HCT116 (cell line): ENCODE results near the gene RSPH4A. TPM values are rescaled to one million over a fixed set of nuclear protein-coding genes. Genes with fewer than 3 reads are reported as not detected.

Source experiments
- ATAC-seq: fragments of 200-7000 bp; cut with Tn5 transposase; 2 replicates; pipeline ENCODE4 v1.9.1; 2020; ENCODE audit warnings: mild to moderate bottlenecking, moderate library complexity
- BruUV-seq: library from RNA; stranded (reverse); fragments of 400-500 nt; replicated peaks from 2 replicates; lab custom pipeline; 2021; lab: Mats Ljungman, UMichigan
- CTCF ChIA-PET: fragments of 300-600 bp; sonication (Branson Sonifier 250); formaldehyde crosslinking; loops from one replicate; lab custom pipeline; 2021; ENCODE audit warnings: antibody characterized with exemption; lab: Charles Lee
- POLR2A ChIA-PET: fragments of 300-600, 350-600 bp; sonication (Branson Sonifier 250); formaldehyde crosslinking; loops from one replicate; lab custom pipeline; 2021; ENCODE audit warnings: antibody characterized with exemption; lab: Charles Lee
- RAD21 ChIA-PET, 2 experiments: fragments of 300-600 bp; sonication (Branson Sonifier 250); formaldehyde crosslinking; loops; one replicate each; lab custom pipeline; 2023; ENCODE audit warnings: low total read pairs in 2 of 2; ENCODE audit not compliant: uncharacterized antibody in 2 of 2, unreplicated experiment in 2 of 2, low non-redundant PET in 1 of 2; lab: Charles Lee
- DNase-seq: peaks from one replicate; pipeline ENCODE4 v3.0.0-alpha.2; 2010; ENCODE audit warnings: low read depth, low spot score
- H2AFZ ChIP-seq: fragments of 200-600 bp; shearing (Covaris generic), sonication (generic); 2 replicates; pipeline ENCODE4 v1.6.1; 2017; ENCODE audit warnings: low read depth, mixed run types, mixed read lengths, antibody characterized with exemption, low read length; ENCODE audit not compliant: poor library complexity, severe bottlenecking
- H3K27ac ChIP-seq: 2 replicates; pipeline ENCODE4 v1.5.1; 2012; ENCODE audit warnings: low read depth, low read length
- H3K27me3 ChIP-seq: fragments of 200-600 bp; sonication (generic); 2 replicates; pipeline ENCODE4 v1.6.1; 2016; ENCODE audit warnings: mixed run types, low read length, mixed read lengths; ENCODE audit not compliant: insufficient read depth
- H3K36me3 ChIP-seq, 2 experiments: fragments of 200-500 bp in 1 of 2; fragments of 200-600 bp in 1 of 2; sonication (Bioruptor generic) in 1 of 2; sonication (generic) in 1 of 2; 2 replicates each; pipeline versions ENCODE4 v1.5.1 to v1.6.1; 2014 to 2016; ENCODE audit warnings: low read length in 2 of 2, inconsistent platforms in 1 of 2, mixed read lengths in 1 of 2, mixed run types in 1 of 2; ENCODE audit not compliant: insufficient read depth in 2 of 2, control insufficient read depth in 1 of 2
- H3K4me1 ChIP-seq, 2 experiments: fragments of 200-600 bp in 1 of 2; sonication (generic) in 1 of 2; 2 replicates each; pipeline versions ENCODE4 v1.5.1 to v1.6.1; 2012 to 2017; ENCODE audit warnings: low read length in 2 of 2, inconsistent platforms in 1 of 2, mild to moderate bottlenecking in 1 of 2, mixed read lengths in 1 of 2, mixed run types in 1 of 2, moderate library complexity in 1 of 2; ENCODE audit not compliant: insufficient read depth in 2 of 2, control insufficient read depth in 1 of 2
- H3K4me2 ChIP-seq: fragments of 200-600 bp; sonication (generic); 2 replicates; pipeline ENCODE4 v1.6.1; 2017; ENCODE audit warnings: mixed run types, low read length, mixed read lengths
- H3K4me3 ChIP-seq, 2 experiments: fragments of 200-600 bp in 1 of 2; sonication (generic) in 1 of 2; replicated peaks in 1 of 2; 2 replicates each; pipeline ENCODE4 v1.5.1; 2011 to 2016; ENCODE audit warnings: low read length in 2 of 2, control low read depth in 1 of 2, low read depth in 1 of 2, mild to moderate bottlenecking in 1 of 2, mixed read lengths in 1 of 2, mixed run types in 1 of 2
- H3K79me2 ChIP-seq: fragments of 200-600 bp; sonication (generic); 2 replicates; pipeline ENCODE4 v1.6.1; 2017; ENCODE audit warnings: mild to moderate bottlenecking, mixed run types, low read length, moderate library complexity, mixed read lengths; ENCODE audit not compliant: insufficient read depth
- H3K9ac ChIP-seq: fragments of 200-600 bp; sonication (generic); 2 replicates; pipeline ENCODE4 v1.6.1; 2016; ENCODE audit warnings: low read length, mixed read lengths
- H3K9me2 ChIP-seq: fragments of 200-600 bp; sonication (generic), shearing (Covaris generic); 2 replicates; pipeline ENCODE4 v1.6.1; 2017; ENCODE audit warnings: mixed run types, mild to moderate bottlenecking, moderate library complexity; ENCODE audit not compliant: insufficient read depth
- H3K9me3 ChIP-seq, 2 experiments: fragments of 200-500 bp in 1 of 2; fragments of 200-600 bp in 1 of 2; sonication (Bioruptor generic) in 1 of 2; sonication (generic) in 1 of 2; 2 replicates each; pipeline ENCODE4 v1.6.1; 2014 to 2017; ENCODE audit warnings: low read length in 2 of 2, mixed read lengths in 2 of 2, inconsistent platforms in 1 of 2, low read depth in 1 of 2, mild to moderate bottlenecking in 1 of 2, mixed run types in 1 of 2, moderate library complexity in 1 of 2; ENCODE audit not compliant: control insufficient read depth in 1 of 2, insufficient read depth in 1 of 2
- H4K20me1 ChIP-seq: fragments of 200-600 bp; sonication (generic), shearing (Covaris generic); 2 replicates; pipeline ENCODE4 v1.6.1; 2017; ENCODE audit warnings: mixed run types, mild to moderate bottlenecking, moderate library complexity; ENCODE audit not compliant: insufficient read depth
- CBX3 ChIP-seq: IDR thresholded peaks from 2 replicates; pipeline ENCODE4 v1.6.1; 2012; ENCODE audit warnings: low read depth
- CEBPB ChIP-seq: IDR thresholded peaks from 2 replicates; pipeline ENCODE4 v1.6.1; 2012; ENCODE audit warnings: low read depth
- EGR1 ChIP-seq: IDR thresholded peaks from 2 replicates; pipeline ENCODE4 v1.6.1; 2012; ENCODE audit warnings: low read depth
- ELF1 ChIP-seq: IDR thresholded peaks from 2 replicates; pipeline ENCODE4 v1.6.1; 2012; ENCODE audit warnings: low read depth, borderline replicate concordance
- EZH2 ChIP-seq: fragments of 200-600 bp; sonication (generic); IDR thresholded peaks from 2 replicates; pipeline ENCODE4 v1.6.1; 2017; ENCODE audit warnings: antibody characterized with exemption, mixed run types
- EZH2phosphoT487 ChIP-seq: fragments of 200-600 bp; IDR thresholded peaks from 2 replicates; pipeline ENCODE4 v1.6.1; 2018; ENCODE audit warnings: antibody characterized with exemption, borderline replicate concordance
- MAX ChIP-seq: IDR thresholded peaks from 2 replicates; pipeline ENCODE4 v1.6.1; 2012
- POLR2A ChIP-seq: IDR thresholded peaks from 2 replicates; pipeline ENCODE4 v1.7.0; 2011; ENCODE audit warnings: borderline replicate concordance; ENCODE audit not compliant: insufficient read depth, insufficient read length; ENCODE audit errors: extremely low read depth
- POLR2AphosphoS5 ChIP-seq: IDR thresholded peaks from 2 replicates; pipeline ENCODE4 v1.6.1; 2011; ENCODE audit warnings: mild to moderate bottlenecking, low read depth, low read length, moderate library complexity
- RAD21 ChIP-seq: IDR thresholded peaks from 2 replicates; pipeline ENCODE4 v1.6.1; 2012; ENCODE audit warnings: low read depth, mild to moderate bottlenecking
- SP1 ChIP-seq: IDR thresholded peaks from 2 replicates; pipeline ENCODE4 v1.6.1; 2012; ENCODE audit warnings: low read depth
- TCF7L2 ChIP-seq: IDR thresholded peaks from 2 replicates; pipeline ENCODE4 v1.7.0; 2011; ENCODE audit warnings: borderline replicate concordance, inconsistent platforms; ENCODE audit not compliant: insufficient read depth, insufficient read length; ENCODE audit errors: extremely low read depth
- ZFX ChIP-seq: fragments of 450-650 bp; IDR thresholded peaks from 2 replicates; pipeline ENCODE4 v1.6.1; 2017
- ZNF274 ChIP-seq: fragments of 200-500 bp; sonication (Bioruptor generic); IDR thresholded peaks from 2 replicates; pipeline ENCODE4 v1.6.1; 2014; ENCODE audit warnings: mild to moderate bottlenecking, low read depth, low read length, inconsistent platforms
- intact Hi-C: fragments of 100-400 bp; cut with micrococcal nuclease; formaldehyde crosslinking; loops from 2 replicates; pipeline ENCODE4 v1.10.0; 2022
- total RNA-seq: library from RNA; stranded (reverse); gene quantifications from one replicate; pipeline ENCODE4 v1.2.1, GENCODE V29; 2021; ENCODE audit not compliant: unreplicated experiment
- TF ChIP-seq, protein P1 (sequence below): IDR thresholded peaks from 2 replicates; pipeline ENCODE4 v1.6.1; 2012
- TF ChIP-seq, protein P2 (sequence below): IDR thresholded peaks from 2 replicates; pipeline ENCODE4 v1.6.1; 2012; ENCODE audit warnings: low read depth

RSPH4A gene
- total RNA-seq, 1 experiment from 2014 or later: 0.27 TPM

GRCh38 chr6:116577486-116577885, 38.8 kb upstream of the RSPH4A start:
- POLR2A ChIA-PET: no interaction called here
- no peak overlapping the region for H3K4me2 ChIP-seq
- no peak overlapping the region for H2AFZ ChIP-seq
- BruUV-seq: no TSS peak
- CTCF ChIA-PET: no interaction called here
- H4K20me1 ChIP-seq: no peaks in the 10 kb centered on the region
- no peak overlapping the region for H3K9ac ChIP-seq
- no peaks in the 10 kb centered on the region for H3K9me3 ChIP-seq
- DNase-seq (no peak), ATAC-seq (no peak)
- RAD21 ChIA-PET: no interaction called here
- intact Hi-C loops: no loop called here
- no peaks in the 10 kb centered on the region for H3K36me3 ChIP-seq
- no peaks in the 10 kb centered on the region for H3K9me2 ChIP-seq
- H3K27me3 ChIP-seq: no peaks in the 10 kb centered on the region
- no peak overlapping the region for H3K4me3 ChIP-seq
- H3K4me1 ChIP-seq: peaks cover 5 to 8% of the 10 kb centered on the region in 2 experiments; a peak in 1 of 4 replicates
- peaks cover 92% of the 10 kb centered on the region for H3K79me2 ChIP-seq
- no peak overlapping the region for H3K27ac ChIP-seq
- TF ChIP-seq ZFX: no peak
- TF ChIP-seq, all 23 proteins: peak for 0

DNA sequence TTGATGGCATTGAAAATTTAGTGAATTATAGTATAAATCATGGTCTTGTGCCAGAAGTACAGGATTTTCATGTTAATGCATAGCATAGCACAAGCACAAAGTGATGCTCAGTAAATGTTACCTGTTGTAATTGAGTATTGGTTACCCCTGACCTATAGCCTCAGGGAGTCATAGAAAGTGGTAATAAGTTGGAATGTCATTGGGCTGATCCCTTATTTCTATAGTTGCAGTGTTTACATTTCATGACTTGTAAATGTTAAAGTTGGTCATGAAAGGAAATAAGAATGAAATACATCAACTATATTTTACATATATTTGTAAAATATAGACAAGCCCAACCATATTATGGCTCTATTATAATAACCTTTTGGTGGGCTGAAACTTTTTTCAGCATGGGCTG, 37.9 kb upstream of the RSPH4A start:
- Histone ChIP-seq H3K9me3 (no peaks in the 10 kb centered on the region), H3K4me3 (no peak overlapping the region), H3K4me1 (no peaks in the 10 kb centered on the region), H4K20me1 (no peaks in the 10 kb centered on the region), H3K4me2 (no peak overlapping the region), H3K36me3 (no peaks in the 10 kb centered on the region), H2AFZ (no peak overlapping the region), H3K9ac (no peak overlapping the region), H3K27me3 (no peaks in the 10 kb centered on the region), H3K27ac (no peak overlapping the region), H3K9me2 (no peaks in the 10 kb centered on the region), H3K79me2 (peaks cover 85% of the 10 kb centered on the region)
- no TSS peak for BruUV-seq
- ATAC-seq (no peak), DNase-seq (no peak)
- TF ChIP-seq ZNF274 (no peak), EGR1 (no peak), ELF1 (no peak), SP1 (no peak), POLR2A (no peak), EZH2phosphoT487 (no peak), MAX (no peak), RAD21 (no peak), ZFX (no peak), EZH2 (no peak), POLR2AphosphoS5 (no peak), CBX3 (no peak), TCF7L2 (no peak), CEBPB (no peak)
- TF ChIP-seq, protein P1, sequence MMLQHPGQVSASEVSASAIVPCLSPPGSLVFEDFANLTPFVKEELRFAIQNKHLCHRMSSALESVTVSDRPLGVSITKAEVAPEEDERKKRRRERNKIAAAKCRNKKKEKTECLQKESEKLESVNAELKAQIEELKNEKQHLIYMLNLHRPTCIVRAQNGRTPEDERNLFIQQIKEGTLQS: no peak
- TF ChIP-seq, protein P2, sequence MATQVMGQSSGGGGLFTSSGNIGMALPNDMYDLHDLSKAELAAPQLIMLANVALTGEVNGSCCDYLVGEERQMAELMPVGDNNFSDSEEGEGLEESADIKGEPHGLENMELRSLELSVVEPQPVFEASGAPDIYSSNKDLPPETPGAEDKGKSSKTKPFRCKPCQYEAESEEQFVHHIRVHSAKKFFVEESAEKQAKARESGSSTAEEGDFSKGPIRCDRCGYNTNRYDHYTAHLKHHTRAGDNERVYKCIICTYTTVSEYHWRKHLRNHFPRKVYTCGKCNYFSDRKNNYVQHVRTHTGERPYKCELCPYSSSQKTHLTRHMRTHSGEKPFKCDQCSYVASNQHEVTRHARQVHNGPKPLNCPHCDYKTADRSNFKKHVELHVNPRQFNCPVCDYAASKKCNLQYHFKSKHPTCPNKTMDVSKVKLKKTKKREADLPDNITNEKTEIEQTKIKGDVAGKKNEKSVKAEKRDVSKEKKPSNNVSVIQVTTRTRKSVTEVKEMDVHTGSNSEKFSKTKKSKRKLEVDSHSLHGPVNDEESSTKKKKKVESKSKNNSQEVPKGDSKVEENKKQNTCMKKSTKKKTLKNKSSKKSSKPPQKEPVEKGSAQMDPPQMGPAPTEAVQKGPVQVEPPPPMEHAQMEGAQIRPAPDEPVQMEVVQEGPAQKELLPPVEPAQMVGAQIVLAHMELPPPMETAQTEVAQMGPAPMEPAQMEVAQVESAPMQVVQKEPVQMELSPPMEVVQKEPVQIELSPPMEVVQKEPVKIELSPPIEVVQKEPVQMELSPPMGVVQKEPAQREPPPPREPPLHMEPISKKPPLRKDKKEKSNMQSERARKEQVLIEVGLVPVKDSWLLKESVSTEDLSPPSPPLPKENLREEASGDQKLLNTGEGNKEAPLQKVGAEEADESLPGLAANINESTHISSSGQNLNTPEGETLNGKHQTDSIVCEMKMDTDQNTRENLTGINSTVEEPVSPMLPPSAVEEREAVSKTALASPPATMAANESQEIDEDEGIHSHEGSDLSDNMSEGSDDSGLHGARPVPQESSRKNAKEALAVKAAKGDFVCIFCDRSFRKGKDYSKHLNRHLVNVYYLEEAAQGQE: no peak
- POLR2A ChIA-PET: no interaction called here
- CTCF ChIA-PET: no interaction called here
- RAD21 ChIA-PET: no interaction called here
- intact Hi-C loops: no loop called here
